Stimulated activated CD8-positive, alpha-beta memory T cell treated with anti-CD3 and anti-CD28 coated beads, Interleukin-7, amount 100 ng/mL, for 1 hour (primary cell): Measurements from ENCODE around the gene RPTOR.

ENCODE experiments used
- DNase-seq, 2 donors: peaks; one replicate each; pipeline ENCODE4 v3.0.0-alpha.2; 2020; ENCODE audit warnings: low read depth in 2 of 2

Gene RPTOR

DNA sequence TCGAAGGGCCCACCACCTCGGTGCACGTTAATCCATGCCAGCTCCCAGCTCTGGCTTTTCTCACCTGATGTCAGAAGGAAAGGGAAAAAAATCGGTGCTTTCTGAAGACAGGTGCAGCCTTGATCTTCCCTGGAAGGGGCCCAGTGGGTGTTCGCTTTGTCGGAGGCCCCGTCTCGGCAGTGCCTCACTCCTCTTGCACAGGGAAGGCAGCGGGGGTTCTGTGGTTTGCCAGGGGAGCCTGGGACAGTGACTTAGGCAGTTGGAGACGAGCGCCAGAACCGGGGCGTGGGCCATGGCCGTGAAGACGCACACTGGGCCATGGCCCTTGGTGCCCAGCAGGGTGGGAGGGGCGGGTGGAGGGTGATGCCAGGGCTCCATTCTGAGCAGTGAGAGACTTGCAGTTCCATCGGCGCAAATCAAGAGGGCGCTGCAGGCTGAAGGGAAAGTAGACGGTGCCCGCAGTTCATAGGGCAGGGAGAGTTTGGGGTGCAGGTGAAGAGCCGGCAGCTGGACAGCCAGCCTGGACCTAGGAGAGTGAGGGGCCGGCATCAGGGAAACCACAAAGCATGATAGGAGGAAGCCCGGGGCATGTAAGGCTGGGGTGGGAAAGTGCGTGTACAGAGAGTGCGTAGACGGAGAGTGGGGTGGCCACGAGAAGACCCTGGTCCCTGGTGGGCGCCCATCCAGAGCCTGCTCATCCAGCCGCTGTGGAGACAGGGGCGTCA is 345.7 kb downstream of the RPTOR start:
- no peak for DNase-seq

DNA sequence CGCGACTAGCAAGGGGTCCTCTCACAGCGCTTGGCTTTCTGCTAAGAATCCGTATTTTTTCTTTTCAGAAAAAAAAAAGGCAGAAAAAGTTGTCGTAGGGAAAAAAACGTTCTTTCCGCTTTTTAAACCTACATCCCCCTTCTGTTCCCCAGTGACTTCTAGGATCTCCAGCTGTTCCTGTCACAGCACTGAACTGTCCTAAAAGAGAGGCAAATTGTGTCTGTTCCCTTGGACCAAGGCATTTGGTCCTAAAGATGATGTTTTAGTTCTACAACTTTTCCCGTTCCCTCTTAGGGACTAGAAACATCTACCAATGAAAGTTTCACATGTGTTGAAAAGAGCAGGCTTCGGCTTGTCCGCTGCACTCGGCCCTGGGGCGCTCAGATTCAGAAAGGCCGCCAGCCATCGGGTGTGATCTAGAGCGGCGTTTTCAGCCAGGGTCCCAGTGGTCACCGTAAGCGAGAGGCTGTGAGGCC is 346.3 kb downstream of the RPTOR start:
- no peak for DNase-seq

DNA sequence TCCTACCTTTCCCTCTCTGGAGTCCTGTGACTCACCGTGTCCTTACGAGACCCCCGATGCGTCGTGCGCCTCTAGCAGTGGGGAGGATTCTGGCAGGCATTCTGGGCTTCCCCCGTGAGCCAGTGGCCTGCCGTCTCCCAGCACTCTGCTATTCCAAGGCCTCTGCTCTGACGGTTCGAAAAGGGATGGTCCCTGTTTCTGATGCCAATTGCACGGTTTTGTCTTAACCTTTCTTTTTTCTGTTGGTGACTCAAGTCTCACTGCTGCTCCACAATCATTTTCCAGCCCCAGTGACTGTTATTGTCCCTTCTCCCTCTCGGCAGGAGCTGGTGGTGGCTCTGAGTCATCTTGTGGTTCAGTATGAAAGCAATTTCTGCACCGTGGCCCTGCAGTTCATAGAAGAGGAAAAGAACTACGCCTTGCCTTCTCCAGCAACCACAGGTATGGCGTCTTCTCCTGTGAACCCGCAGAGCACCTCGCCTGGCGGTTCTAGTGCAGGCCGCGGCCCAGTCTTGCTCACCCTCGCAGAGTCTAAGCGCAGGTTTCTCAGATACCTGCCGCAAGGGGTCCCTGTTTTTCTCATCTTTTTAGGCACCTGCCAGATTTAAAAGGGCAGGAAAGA is 346.9 kb downstream of the RPTOR start:
- peak; percentile 40 to 53 for DNase-seq

DNA sequence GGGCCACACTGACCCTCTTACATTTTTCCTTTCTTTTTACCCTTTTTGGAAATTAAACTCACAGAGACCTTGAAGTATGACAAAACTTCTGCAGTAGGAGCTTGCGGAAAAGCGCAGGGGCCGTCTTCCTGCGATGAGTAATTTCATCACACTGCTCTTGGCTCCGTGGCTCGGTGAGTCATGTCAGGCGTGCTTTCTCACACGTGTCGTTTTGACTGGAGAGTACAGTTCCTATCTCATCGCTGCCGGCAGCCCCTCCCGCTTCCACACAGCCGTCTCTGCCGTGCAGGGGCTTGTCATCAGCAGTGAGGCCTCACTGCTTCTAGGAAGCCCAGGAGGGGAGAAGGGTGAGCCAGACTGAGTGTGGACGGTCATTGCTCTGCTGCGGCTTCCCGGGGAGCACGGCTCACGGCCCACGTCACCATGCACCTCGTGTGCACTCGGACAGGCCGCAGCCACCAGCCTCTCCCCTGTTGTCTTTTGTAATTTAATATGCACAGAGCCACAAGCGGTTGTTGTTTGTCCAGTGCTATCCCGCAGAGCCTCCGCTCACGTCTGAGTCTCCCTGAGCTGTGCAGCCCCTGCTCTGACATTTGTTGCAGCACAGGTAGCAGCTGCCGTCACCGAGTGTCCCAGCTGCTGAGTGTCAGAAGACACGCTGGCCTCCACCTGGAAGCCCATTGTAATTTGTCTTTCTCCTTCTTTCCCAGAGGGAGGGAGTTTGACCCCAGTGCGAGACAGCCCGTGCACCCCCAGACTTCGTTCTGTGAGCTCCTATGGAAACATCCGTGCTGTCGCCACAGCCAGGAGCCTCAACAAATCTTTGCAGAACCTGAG is 347.6 kb downstream of the RPTOR start:
- peak; percentile 45 to 63 for DNase-seq

DNA sequence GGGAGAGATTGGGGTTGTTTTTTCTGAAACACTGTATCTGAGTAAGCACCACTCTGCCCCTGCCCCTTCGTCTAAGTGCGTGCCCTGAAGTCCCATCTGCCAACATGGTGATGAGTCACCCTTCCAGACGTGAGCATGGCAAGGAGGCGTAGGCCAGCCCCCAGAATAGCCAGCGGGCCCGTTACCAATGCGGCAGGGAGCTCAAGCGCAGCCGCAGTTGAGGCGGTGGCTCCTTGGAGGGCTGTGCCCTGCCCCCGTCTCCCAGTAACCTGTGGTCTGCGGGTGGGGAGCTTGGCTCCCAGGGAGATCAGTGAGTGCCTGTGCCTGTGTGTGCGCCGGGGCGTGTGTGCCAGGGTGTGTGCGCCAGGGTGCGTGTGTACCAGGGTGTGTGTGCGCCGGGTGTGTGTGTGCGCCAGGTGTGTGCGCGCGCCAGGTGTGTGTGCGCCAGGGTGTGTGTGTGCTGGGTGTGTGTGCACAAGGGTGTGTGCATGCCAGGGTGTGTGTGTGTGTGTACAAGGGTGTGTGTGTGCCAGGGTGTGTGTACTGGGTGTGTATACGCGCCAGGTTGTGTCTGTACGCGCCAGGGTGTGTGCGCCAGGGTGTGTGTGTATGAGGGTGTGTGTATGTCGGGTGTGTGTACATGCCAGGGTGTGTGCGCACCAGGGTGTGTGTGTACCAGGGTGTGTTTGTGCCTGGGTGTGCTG is 348.4 kb downstream of the RPTOR start:
- no peak for DNase-seq

DNA sequence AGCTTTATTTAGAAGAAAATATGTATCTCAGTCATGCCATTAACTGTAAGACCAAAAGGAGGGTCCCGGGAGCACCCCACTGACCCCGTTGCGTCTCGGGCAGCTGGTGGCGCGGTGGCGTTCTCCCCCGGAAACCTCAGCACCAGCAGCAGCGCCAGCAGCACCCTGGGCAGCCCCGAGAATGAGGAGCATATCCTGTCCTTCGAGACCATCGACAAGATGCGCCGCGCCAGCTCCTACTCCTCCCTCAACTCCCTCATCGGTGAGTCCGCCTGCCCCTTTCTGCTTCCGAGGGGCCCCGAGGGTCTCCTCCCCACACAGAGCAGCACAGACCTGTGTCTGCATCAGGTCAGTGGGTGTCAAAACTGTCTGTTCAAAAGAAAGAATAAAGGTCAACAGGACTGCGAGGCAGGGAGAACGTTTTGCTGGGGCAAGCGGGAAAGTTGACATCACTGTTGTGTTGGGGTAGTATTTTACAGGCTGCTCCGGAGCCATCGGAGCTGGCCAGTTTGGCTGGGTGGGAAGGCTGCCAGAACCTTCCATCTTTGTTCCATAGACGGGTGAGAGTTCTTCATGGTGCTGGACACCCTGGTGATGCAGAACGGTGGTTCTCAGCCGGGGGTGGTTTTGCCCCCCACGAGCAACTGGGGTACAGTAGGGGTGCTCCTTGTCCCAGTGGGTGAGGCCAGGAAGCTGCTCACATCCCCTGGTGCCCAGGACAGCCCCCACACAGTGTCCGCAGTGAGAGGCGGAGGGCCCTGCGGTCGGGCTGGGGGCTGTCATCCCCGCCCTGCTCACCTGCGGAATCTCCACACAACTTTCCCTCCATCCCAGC is 349.2 kb downstream of the RPTOR start:
- no peak for DNase-seq

DNA sequence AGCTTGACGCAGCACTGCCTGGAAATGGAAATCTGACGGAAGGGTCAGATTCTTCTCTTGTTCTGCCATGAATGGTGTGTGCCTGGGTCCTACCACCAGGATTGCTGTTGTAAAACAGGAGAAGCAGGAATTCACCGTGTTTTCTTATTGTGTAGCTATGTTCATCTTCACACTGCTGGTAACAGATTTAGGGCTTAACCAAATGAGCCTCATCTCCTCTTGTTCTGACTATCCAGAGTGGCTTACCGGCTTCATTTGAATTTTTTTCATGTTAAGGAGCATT is 349.7 kb downstream of the RPTOR start:
- no peak for DNase-seq

DNA sequence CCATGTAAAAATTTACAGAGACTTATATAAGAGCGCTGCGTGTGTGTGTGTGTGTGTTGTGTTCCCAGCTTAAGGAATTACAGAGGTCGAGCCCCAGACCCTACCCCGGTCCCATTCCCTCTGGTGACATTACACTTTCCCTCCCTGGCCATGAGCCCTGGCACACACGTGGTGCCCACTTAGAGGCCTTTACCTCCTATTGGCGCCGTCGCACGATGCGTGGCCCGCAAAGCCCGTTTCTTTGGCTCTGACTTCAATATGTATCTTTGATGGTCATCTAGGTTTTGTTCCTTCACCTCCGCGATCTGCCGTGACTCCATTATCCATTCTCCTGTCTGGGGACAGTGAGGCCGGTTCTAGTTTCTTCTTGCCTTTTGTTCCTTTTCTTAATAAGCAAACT is 350.1 kb downstream of the RPTOR start:
- DNase-seq: no peak

DNA sequence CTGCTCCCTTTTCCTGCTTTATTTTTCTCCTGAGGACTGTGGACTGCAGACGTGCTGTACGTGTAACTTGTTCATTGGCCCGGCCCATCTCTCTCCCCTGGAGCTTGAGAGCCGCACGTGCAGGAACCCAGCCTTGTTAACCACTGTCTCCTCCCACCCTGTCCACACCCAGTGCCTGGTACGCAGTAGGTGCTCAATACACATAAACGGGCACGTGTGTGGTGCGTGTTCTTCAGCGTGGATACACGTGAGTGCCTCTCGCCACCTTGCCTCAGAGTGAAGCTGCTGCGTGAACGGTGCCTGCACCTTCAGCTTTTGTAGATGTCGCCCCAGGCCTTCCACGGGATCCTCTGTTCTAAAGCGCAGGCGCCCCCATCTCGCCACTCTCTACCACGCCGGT is 350.7 kb downstream of the RPTOR start:
- no peak for DNase-seq

DNA sequence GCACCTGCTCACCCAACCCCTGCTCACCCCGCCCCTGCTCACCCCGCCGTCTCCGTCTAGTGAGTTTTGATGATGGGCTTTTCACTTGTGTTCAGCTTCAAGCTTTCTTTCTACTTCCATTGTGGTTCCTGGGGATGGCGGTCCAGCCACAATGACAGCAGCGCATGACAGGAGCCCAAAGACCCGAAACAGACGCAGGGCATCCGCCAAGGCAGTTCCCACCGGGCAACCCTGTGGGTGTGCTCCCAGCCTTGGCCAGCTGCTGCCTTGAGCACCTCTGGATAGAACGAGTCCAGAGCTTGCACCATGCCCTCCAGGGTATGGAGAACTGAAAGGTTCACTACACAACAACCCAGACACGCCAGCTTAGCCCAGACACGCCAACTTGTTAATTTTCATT is 354.1 kb downstream of the RPTOR start:
- DNase-seq: no peak

DNA sequence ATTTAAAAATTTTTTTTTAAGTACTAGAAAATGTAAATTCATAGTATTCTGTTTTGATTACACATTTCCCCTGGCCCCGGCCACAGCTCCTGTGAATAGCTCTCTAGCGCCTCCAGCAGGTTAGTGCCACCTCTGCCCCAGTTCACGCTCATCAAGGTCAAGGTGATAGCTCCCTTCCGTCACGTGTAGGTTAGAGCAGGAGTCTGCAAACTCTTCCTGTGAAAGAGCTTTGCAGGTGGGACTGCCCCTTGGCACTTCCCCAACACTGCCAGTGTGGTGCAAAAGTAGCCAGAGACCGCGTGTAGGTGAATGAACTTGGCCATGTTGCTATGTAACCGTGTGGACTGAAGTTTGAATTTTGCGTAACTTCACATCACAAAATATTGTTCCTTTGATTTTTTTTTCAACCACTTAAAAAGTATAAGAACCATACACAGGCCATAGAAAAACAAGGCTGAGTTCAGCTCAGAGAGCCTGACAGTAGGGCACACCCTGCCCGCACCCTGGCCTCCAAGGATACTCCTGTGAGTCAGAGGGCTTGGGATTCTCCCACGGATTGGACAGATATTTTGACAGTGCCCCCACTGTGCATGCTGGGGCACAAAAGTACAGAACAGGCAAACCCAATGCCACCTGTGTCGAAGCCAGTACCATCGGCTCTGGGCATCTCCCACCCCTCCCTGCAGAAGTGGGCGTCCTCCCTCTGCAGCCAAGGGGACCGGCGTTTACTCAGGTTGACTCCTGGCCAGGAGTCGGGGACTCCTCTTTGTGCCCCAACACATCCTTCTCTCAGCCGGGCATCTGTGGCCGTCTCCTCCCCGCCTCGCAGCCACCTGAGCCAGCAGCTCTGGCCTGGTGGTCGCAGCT is 355.0 kb downstream of the RPTOR start:
- DNase-seq: peak; percentile 43 to 64

DNA sequence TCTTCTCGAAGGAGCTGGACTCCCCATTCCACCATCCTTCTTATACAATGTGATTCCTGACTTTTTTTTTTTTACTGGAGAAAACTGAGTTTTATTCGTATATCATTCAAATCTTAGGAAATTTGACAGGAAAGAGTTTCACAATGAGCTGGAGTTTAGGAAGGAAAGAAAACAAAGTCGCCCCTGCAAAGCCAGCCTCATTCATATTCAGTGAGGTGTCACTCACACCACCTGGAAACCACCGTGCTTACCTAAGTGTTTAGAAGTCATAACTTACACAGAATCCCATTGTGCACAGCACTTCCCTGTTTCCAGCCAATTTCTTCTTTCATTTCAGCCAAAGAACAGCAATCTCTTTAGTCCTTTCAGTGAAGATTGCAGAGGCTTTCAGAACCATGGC is 356.7 kb downstream of the RPTOR start:
- DNase-seq: no peak

DNA sequence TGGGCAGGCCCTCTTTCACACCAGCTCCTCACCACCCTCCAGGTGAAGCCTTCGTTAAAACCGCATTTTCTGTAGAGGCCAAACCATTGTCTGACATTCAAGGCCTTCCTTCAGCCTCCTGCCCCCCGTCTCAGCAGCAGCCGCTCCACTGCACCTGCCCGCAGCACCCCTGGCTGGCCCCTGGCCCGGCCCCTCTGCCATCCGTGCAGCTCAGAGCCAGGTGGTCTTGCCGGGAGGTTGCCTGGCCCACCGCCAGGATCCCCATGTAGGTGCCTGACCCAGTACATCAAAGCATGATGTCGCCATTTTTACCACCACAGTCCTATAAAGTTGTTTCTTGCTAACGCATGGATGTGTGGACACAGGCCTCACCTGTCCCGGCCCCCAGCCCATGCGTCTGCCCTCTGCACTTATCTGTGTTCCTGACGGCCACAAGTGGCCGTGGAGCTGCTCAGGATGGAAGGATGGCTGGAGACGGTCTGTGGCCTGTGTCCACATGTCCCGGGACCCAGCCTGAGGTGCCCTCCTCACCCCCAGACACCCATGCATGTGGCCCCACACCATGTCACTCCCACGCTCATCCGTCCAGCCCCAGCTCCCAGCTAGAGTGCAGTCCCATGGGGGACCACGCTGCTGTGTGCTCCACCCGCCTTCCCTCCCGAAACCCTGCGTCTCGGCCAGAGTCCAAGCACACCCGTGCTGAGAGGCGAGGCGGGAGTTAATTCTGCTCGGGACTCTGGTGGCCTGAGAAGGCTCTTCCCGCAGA is 357.7 kb downstream of the RPTOR start:
- no peak for DNase-seq

DNA sequence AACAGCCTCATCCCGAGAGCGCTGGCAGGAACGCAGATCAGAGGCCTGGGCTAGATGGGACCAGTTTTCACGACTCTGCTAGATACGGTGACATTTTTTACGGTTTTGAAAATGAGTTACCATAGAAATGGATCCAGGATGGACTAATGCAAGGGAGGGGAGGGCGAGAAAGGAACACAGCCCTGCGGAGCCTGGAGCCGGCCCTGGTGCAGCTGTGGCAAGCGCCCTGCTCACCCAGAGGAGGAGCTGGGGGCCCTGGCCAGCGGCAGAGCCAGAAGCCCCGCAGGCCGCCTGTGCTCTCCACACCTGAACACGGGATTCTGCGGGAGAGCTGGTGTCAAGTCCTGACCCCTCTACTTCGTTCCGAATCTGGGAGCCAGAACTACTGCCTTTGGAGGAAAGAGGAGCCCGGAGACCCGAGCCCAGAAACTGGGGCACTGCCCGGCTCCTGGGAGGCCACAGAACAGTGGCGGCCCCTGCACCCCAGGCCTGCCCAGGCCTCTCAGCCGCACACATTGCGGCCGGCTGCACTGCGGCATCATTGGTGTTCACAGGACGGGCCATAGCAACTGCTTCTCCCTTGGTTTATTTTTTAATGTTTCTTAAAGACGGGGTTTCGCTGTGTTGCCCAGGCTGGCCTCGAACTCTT is 358.4 kb downstream of the RPTOR start:
- DNase-seq: no peak

DNA sequence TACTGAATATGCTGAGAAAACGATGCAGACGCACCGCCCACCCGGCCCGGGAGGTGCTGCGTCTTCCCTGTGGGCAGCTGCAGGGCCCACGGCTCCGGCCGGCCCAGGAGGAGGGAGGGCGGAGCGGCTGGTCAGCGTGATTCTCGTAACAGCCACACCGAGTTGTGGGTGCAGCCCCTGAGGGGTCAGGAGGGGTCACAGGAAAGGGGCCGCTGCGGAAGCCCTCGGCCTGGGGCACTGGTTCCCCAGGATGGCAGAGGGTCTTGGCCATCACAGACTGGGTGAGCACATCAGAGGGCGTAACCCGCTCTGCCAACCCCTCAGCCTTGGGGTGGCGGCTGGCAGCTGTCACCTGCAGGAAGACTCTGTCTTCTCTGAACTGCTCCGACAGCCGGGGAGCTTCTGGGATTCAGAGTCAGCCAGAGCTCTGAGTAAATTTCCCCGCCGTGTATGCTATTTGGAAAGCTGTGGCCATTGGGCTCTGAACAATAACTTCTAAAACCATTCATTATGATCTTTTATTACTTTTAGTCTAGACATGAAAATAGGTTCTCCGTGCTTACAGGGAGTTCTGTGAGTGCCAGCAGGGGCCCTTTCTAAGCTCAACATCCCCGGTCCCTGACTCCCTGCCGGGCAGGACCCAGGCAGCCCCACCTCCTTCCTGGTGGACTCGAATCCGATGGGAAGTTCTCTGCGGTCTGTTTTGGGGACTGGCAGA is 359.6 kb downstream of the RPTOR start:
- no peak for DNase-seq

DNA sequence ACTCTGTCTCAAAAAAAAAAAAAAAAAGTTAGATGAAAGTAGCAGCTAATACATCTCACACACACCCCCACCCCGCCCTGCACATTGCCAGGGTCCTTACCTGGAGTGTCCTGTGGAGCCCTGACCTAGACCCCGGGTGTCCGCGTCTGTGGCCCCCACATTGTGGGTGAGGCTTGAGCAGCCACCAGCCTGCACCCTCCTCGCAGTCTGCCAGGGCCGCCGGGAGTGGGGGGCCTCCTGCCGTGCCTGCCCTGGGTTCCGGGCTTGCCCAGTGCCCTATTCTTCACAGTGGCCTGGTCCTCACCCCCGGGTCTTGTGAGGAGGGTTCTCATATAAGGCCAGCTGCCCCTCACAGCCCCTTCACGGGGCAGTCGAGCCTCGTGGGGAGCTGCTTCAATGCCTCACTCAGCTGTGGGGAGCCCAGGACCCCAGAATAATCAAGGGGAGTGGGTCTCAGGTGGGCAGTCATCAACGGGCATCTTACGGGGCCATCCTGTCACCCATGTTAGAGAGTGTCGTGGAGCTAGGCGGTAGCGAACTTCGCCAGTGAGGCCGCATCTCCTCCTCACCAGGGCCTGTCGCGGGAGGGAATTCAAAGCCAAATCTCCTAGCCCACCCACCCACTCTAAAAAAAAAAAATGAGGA is 361.1 kb downstream of the RPTOR start:
- no peak for DNase-seq

DNA sequence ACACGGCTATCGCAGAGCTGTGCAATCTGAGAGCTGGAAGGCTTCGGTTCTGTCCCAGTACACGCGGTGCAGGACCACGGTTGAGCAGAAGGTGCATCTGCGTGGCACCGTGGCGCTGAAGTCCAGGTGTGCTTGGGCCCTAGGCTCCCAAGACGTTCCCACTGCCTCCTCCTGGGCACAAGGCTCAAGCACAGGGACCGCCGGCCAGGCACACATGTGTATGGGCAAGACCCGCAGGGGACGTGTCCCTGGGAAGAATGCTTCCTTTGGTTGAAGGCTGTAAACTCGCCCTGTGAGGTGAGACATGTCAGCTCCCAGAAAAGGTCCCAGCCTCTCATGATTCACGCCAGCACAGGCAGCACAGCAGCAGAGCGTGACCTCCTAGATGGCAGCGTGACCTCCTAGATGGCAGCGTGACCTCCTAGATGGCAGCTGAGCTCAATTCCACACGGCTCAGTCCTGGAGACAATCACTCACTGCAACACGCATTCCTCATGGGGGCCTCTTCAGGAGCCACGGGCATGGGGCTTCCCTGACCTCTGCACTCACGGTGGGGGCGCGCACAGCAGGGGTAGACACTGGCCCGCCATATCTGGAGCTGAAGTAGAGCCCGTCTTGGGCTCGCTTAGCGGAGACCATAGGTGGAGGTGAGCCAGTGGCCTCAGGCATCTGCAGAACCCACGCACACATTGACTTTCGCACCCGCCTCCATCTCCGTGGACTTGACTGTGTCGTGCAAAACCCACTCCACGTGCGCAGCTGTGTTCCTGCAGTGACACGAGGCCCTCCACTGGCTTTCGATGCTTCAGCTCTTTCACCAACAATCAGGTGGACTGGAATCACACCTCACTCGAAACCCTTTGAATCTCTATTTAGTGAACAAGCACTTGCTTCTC is 362.0 kb downstream of the RPTOR start:
- no peak for DNase-seq
